GM18858 (cell line): ENCODE data around the gene OBP2A.
"Not testable (repeated sequence)": the region's sequence is repeated elsewhere in the genome, so short reads cannot be mapped to it uniquely, and the experiment has no call there.

Experiments used
- ATAC-seq: cut with Tn5 transposase; IDR thresholded peaks from one replicate; pipeline ENCODE4 v1.9.1; 2021; ENCODE audit not compliant: unreplicated experiment

OBP2A gene, protein sequence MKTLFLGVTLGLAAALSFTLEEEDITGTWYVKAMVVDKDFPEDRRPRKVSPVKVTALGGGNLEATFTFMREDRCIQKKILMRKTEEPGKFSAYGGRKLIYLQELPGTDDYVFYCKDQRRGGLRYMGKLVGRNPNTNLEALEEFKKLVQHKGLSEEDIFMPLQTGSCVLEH

DNA sequence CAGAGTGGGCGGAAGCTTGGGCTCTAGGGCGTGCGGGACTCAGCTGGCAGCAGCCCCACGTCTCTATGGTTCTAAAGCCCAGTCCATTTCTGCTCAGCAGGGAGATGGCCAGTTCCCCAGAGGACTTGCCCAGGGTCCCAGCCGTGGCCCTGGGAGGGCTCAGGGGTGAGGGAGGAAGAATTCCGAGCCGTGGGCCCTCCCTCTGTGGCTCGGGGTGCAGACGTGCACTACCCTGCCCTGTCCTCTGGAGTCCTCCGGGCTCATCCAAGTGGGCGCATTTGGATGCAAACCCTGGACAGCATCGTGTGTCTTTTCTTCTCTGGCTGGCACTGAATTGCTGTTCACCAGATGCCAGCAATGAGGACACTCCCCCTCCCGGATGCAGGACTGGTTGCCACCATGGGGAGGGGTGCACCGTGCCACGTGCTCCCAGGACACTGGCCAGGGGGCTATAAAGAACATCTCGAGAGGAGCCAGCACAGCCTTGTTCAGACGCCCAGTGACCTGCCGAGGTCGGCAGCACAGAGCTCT is at the start of gene OBP2A:
TSS of gene OBP2A (plus strand) at position 481 of the 531 bp plus-strand sequence. CDS start 55 bp downstream, outside the sequence.
- ATAC-seq: not testable (repeated sequence)

DNA sequence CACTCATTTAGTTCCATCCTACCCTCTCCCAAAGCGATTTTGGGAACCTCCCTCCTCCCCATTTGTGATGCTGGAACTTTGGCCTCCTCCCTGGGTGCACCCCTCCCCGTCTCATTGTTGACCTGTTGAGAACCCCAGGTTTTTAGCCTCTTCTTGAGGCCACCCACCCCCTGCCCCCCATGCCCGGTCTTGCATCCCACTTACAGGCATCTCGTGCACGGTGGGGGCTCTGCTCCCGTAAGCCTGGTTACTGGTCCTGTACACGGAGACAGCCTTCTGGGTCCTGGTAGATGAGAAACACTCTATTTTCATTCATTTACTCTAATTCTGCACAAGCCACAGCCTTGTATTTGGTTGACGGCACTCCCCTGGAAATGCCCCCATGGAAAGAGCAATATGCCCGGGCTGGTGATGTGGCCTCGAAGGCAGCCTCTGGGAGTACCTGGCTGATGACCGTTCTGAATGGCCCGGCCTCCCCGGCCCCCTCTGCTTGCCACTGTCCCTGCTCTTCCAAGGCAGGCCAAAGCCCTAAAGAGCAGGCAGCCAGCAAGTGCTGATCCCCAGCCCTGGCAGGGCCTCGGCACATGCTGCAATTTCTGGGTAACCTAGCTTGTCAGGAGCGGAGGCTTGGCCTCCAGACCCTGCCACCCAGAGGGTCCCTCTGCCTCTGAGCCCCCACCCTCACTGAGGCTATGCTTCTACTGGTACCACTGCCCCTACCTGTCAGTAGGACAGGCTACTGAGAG is 47.4 kb upstream of the OBP2A start:
- ATAC-seq: no peak

DNA sequence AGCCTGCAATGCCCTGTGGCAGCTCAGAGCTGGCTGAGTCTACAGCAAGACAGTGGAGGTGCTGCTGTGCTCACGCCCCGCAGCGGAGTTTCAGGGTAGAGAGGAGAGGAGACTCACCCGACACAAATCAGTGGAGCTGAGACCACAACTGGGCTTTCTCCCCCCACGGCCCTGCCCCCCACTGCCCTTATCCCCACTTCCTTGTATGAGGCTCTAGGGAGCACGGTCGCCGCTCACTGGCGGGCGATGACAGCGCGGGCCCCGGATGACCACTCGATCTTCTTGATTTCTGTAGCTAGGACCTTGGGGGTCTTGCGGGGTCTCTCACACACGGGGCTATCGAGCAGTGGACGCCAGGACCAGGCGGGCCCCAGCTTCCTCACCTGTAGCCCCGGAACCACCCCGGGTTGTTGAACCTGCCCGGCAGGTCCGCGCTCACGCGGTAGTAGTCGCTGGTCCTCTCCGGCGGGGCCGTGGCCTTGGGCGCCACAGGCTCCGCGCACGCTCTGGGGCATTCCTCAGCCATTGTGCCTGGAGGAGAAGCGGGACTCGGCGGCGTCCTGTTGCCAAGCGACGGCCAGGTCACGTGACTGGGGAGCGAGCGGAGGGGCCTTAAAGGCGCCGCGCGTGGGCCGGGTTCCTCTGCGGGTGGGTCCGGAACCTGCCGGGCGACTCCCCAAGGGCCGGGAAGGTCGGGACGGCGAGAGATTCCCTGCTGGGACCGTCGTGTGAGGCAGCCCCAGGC is 46.4 kb upstream of the OBP2A start:
- no peak for ATAC-seq

DNA sequence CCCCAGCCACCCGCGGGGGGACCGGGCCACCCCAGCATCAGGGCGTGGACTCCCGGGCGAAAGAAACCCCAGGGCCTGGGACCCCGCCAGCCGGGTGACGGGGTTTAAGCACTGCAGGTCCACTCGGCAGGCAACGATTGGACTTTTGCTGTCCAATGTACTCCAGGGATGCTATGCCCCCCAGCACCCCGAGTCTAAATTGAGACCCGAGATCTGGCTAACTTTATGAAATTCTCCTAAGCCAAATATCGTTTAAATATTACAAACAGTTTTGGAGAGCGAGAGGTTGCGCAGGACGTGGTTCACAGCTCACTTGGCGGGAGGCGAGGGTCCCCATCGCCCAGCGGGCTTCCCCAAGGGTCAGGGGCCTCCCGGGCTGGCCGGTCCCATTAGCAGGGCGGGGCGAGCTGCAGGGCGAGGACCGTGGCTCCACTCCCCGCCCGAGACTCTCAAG is 45.8 kb upstream of the OBP2A start:
- no peak for ATAC-seq

DNA sequence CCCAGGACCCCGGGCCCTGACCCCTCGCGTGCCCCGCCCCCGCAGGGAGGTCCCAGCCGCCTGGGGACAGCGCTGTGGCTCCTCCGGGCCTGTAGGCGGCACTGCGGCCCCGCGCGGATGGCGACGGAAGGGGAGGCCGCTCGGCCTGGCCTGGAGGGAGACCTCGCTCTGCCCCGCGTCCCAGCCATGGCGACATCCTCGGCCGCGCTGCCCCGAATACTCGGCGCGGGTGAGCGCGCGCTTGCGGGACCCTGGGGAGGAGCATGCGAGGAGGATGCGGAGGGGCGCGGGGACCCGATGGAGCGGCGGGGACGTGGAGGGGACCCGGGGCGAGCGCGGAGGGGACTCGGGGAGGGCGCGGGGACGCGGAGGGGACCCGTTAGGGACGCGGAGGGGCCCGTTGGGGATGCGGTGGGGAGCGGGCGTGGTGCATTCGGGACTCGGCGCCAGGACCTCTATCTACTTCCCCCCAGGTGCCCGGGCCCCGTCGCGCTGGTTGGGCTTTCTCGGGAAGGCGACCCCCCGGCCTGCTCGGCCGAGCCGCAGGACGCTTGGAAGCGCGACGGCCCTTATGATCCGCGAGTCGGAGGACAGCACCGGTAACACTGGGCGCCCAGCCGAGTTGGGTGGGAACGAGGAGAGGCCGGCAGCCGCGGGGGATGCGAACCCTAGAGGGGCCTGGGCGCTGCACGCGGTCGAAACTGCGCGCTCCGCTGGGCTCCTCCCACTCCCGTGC is 45.2 kb upstream of the OBP2A start, which contains the start of gene MRPS2:
TSS of gene MRPS2 (plus strand) at position 158 of the 736 bp plus-strand sequence. CDS start at position 187, 29 bp downstream.
- no peak for ATAC-seq

DNA sequence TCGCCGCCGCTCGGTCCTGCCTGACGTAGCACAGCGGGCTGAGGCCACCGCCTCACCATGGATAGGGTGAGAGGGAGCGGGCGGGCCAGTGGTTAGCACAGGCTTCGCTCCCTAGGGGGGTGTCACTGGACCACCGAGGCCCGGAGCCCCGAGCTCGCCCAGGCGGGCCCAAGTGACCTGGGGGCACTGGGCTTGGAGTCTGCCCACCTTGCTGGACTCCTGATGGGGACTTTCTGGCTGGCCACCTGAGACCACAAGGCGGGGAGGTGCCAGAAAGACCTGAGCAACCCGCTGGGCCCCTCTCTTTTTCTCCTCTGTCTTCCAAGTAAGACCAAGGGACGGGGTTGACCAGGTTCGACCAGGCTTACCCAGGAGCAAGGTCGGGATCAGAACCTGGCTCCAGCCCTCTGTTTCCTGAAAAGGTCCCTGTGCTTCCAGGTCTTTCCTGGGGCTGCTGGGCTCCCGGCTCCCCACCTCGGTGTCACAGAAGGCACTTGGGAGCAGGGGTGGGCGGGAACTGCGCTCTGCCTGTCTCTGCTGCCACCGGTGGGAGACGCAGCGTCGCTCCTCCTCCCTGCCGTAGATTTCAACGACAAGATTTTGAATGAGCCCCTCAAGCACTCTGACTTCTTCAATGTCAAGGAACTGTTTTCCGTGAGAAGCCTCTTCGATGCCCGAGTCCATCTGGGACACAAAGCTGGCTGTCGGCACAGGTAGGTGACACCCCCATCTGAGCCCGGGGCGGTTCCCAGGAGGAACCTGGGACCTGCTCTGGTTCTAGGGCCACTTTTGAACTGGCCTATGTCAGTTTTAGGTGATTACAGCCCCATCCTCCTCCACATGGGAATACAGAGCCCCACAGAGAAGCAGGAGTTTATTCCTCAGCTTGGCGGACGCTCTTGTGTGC is 44.4 kb upstream of the OBP2A start:
- no peak for ATAC-seq

DNA sequence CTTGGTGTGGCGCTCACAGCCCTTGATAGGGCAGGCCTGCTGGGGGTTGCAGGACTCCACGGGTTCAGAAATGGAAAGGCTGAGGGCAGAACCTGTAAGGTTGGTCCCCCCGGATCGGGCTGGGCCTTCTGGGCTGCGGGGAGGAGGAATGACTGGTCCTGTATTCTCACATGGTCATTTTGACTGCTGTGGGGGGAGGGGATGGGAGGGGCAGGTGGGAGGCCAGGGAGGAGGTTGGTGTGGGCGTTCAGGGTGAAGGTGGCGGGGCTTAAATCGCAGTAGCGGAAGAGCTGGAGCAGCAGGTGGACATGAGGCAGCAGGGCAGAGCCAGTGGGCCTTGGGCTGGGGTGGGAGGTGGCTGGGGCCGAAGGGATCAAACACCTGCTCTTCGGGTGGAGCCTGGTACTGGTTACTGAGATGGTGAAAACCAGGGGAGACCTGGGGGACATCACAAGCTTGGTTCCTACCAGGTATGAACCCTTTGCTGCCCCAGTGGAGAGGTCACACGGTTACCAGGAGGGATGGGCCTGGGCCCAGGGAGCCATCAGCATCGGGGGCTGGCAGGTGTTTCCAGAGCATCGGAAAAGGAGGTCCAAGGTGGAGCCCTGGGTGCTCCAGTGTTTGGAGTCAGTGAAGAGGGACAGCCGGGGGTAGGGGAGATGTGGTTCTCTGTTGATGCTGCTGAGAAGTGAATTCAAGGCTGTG is 43.6 kb upstream of the OBP2A start:
- ATAC-seq: no peak

DNA sequence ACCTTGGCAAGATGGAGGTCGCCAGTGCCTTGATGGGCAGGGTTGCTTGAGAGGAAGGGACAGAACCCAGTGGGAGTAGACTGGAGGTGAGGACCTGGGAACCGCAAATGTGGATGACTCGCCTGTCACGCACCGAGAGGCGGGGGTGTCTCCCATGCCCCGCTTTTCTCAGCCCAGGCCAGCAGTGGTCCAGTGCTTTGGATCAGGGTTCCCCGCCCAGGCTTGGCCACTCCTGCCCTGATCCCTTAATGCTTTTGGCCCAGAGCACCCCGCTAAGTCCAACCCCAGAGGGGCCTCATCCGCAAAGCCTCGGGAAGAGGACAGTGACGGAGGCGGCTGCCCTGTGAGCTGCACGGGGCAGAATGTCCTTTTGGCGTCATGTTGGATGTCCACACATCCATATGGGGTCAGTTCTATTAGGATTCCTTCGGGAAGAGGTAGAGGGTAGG is 43.0 kb upstream of the OBP2A start:
- ATAC-seq: no peak

DNA sequence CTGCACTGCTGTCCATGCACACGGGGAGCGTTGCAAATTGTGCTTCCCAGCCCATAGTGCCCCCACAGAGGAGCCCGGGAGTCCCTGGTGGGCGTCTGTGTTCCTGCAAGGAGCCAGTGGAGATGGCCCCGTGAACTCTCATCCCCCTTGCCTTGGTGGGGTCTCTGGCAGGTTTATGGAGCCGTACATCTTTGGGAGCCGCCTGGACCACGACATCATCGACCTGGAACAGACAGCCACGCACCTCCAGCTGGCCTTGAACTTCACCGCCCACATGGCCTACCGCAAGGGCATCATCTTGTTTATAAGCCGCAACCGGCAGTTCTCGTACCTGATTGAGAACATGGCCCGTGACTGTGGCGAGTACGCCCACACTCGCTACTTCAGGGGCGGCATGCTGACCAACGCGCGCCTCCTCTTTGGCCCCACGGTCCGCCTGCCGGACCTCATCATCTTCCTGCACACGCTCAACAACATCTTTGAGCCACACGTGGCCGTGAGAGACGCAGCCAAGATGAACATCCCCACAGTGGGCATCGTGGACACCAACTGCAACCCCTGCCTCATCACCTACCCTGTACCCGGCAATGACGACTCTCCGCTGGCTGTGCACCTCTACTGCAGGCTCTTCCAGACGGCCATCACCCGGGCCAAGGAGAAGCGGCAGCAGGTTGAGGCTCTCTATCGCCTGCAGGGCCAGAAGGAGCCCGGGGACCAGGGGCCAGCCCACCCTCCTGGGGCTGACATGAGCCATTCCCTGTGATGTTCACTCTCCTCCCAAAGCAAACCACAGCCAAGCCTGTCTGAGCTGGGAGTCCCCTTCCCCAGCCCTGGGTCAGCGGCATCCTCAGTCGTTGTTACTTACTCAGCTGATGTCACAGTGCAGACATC is 42.3 kb upstream of the OBP2A start:
- no peak for ATAC-seq

DNA sequence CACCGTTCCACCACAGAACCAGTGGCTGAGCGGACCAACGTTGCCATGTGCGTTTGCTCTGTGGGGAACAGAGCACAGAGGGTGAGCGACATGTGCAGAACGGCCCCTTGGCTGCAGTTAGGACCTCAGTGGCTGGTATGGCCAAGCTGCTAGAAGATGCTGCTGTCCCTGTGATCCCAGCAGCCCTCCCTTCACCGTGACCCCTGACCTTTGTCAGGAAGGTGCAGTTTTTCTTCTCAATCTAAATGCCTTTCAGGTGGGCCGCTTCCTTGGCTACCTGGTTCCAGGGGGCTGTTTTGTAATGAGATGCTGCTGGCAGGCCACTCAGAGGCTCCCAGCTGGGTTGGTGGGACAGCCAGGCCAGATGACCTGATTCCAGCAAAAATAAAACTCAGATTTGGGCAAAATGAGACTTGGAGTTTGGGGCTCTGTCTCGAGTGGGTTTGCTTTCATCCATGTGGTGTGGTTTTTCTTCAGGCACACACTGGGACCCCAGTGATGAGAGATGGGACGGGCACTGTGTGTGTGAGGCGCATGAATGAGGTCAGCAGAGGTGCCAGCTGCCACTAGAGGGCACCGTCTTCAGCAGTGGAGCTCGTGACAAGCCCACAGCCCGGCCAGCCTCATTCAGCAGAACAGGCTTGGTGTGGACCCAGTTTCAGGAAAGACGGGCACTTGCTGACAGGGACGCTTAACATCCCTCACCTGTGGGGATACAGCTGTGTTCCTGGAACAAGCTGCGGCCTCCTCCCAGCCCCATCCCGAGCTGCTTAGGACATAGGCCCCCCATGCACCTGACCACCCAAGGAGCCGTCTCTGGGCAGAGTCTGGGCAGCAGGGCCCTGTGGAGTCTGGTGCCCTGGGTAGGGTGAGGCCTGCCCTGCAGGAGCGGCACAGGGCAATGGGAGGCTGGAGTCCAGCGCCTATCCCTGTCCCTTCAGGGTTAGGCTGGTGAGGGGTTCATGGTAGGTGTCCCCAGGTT is 41.4 kb upstream of the OBP2A start:
- ATAC-seq: no peak

DNA sequence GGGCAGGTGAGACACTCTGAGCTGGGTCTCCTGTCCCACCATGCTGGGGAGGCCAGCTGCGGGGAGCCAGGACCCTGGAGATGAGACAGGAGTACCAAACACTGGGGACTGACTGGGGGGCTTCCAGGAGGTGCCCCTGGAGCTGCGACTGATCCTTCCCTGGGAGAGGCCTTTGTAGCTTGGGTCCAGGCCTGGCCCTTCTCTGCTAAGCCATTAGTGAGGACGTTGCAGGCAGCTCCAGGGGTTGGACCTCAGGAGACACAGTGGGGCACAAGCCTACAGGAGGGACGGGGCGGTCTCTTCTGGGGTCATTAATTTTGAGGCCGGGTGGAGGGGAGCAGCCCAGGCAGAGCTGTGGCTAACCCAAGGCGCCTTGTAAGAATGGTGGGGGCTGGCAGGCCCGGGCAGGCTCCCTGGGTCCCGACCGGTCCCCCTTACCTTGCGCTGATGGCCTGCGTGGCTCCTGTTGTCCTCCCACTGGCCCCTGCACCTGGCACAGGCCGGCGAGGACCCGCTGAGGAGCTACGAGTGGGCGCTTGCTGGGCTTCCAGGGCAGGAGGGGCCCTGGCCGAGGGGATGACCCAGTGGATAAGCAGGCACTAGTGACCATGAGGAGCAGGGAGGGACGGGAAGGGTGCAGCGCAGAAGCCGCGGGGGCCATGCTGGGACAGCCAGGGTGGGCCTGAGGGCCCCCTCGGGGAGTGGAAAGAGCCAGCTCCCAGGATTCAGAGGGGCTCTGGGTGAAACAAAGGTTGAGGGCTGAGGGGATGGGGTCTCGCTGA is 40.3 kb upstream of the OBP2A start:
- no peak for ATAC-seq

DNA sequence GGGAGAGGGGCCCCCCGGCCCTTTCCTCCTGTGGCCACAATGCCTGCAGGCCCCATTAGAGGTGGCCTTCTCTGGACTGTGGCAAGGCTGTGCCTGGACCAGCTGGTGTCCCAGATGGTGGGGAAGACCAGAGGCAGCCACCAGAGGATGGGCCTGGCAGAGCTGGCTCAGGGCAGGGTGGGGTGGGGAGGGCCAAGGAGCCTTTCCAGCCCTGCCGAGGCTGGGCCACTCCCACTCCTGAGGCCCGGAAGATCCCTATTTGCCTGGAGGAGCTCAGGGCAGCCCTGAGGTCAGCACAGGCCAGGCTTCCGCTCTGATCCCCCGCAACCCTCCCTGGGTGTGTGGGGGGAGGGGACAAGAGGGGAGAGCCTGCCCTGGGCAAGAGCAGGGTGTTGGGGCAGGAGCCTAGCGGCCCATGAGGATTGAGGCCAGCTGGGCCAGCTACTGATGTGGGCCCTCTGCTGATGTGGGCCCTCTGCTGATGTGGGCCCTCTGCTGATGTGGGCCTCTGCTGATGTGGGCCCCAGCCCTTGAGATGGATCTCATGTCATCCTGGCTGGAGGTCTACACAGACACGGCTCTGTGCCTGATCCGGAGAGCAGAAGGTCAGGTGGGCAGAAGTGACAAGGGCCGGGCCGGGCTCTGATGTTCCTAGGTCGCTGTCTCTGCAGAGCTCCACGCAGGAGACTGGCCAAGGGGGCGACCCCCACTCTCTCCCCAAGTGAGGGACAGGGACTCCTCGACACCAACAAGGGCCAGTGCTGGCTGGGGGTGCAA is 39.4 kb upstream of the OBP2A start:
- no peak for ATAC-seq

DNA sequence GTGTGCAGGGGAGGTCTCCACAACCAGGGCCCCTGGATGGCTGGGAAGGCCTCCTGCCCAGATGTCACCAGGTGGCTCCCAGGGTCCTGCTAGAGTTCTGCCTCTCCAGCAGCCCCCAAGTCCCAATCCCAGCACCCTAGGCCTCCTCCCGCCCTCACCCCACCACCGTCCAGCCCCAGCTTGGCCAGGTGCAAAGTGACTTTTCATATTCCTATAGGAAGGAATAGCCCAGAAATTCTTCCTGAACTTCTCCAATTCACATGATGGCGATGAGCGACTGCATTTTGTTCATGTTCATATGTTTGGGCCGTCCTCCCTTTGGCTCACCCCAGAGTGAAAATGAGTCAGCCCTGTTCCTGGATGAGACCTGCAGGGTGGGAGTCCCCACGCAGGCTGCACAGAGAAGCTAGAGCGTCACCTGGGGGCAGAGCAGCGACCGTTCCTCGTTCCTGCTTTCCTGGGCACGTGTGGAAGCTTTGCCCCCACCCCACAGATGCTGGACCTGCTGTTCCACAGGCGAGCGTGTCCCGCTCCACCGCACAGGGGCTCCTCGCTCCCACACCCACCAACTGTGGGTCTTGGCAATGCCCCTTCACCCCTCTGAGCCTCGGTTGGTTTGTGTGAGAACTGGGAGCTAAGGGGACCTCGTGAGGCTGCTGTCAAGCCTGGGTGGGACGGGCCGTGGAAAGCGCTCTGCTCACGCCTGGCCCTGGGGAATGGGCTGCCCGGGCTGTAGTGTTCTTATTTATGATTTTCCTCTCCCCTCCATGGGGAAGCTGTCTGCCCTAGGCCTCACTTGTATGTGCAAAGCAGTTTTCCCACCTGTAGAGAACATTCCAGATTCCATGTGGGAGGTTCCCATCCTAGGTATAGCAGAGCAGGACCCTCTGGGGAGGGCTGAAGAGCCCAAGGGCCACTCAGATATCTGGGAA is 38.6 kb upstream of the OBP2A start:
- ATAC-seq: no peak

DNA sequence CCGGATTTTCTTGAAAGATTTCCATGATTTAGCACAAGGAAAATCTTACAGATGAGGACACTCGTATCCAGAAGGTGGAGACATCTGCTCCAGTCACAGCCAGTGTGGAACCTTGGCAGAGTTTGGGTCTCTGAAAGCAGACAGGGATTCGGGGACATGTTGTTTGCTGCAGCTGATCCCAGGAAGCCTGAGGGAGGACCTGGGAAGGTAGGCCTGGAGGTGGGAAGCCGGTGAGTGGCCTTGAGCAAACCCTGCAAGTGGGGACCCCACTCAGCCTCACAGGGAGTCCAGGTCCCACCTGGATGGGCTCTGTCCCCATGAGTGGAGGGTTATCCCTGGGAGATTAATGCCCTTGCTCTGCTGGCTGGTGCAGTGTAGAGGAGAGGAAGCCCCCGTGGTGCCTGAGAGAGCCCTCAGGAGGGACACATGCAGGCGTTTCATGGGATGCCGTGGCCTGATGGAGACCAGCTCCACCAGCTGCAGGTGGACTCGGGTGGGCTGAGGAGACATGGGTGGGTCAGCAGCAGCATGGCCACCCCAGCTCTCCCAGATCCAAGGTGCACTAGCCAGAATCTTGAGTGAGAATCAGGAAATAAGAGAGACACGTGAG is 37.6 kb upstream of the OBP2A start:
- ATAC-seq: no peak
